Activated T-cell treated with anti-CD3 and anti-CD28 coated beads, Interleukin-2, amount 50 U/mL, for 48 hours (primary cell): Measurements from ENCODE around the gene PCDH12.
A peak's percentile ranks its signal among the peaks of the same experiment; 100 is the strongest.
"Not testable (repeated sequence)": the region's sequence is repeated elsewhere in the genome, so short reads cannot be mapped to it uniquely, and the experiment has no call there.

ENCODE experiments used
- DNase-seq, 2 experiments: peaks; one replicate each; pipeline ENCODE4 v3.0.0-alpha.2; 2020

Gene PCDH12

DNA sequence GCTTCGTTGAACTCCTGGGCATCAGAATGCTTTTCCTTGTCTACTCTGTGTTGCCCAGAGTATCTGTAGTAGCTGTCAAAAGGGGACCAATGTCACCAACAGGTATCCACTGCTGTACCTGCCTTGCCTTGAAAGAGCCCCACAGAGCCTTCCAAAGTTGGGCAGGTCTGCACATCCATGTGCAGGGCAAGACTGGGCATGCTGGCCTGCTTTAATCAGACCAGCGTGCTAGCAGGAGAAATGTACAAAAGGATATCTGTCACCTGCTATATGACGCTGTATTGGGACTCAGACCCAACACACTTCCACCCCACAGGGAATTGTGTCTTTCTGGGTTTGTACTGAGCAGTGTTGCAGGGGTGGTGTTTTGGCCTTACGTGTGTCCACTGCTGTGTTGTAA is 22.5 kb downstream of the PCDH12 start:
- DNase-seq, result no peak

DNA sequence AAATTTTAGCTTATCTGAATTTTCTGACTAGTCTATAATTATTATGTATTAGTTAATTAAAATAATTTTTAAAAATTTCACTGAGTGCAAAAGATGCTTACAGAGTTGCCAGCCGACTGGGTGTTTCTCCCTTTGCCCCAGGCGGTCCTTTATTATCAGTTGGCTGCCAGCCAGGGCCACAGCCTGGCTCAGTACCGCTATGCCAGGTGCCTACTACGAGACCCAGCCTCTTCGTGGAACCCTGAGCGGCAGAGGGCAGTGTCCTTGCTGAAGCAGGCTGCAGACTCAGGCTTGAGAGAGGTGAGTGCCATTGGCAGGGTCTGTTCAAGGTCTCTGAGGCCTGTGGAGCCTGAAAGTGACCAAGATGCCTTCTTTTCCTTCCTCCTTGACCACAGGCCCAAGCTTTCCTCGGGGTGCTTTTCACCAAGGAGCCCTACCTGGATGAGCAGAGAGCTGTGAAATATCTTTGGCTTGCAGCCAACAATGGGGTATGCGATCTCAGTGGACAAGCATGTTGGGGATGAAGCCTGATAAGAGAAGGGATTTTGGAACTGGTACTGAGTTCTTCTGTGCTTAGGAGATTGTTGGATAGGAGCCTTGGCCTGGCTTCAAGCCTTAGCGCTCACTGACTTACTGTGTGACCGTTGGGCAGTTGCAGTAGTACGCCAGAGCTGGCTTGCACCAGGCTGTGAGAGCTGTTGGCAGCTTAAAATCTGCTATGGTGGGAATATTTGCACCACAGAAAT is 23.7 kb downstream of the PCDH12 start:
- no peak for DNase-seq

DNA sequence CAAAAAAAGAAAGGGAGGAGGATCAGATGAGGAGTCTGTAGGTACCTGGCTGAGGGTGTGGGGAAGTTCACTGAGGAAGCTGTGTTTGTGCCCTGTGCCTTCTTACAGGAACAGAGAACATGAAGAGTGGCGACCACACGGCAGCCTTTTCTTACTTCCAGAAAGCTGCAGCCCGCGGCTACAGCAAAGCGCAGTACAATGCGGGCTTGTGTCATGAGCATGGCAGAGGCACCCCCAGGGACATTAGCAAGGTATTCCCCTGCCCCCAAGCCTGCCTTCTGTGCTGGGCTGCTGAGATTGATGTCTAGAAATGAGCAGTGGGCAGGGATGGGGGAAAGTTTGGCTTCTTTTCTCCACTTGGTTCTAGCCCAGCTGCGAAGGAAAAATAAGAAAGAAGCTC is 24.9 kb downstream of the PCDH12 start:
- no peak for DNase-seq

DNA sequence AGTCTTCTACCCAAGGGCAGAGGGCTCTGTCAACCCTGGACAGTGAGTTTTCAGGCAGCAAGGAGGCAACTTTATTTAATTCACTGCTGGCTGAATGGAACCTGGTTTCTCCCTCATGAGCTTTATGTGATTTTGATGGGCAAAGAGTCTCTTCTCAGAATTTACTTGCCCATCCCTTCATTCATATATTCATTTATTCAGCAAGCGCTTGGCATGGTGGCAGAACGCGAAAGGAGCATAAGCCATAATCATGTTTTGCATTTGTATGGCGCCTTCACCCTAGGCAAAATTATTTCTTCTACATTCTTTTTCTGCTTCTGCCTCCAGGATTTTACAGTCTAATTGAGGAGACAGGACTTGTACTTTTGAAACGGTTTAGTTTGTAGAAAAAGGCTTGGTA is 26.3 kb downstream of the PCDH12 start:
- DNase-seq, result no peak

DNA sequence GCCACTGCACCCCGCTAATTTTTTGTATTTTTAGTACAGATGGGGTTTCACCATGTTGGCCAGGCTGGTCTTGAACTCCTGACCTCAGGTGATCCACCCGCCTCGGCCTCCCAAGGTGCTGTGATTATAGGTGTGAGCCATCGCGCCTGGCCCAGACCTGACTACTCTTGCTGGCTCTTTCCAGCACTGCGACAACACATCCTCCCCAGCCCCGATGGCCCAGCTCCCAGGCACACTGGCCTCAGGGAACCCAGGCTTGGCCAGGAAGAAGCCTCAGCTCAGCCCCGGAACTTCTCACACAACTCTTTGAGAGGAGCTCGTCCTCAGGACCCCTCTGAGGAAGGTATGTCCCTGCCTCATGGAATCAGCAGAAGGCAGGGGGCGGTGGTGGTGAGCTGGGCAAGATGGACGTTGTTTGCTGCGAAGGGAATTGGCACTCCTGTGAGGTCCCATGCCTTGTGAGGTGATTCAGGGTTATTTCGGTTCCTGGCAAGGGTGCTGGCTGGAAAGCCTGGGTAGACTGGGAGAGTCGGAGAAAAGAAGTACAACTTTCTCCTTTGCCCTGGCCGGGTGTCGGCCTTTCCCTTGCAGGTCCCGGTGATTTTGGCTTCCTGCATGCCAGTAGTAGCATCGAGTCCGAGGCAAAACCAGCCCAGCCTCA is 28.5 kb downstream of the PCDH12 start:
- no peak for DNase-seq

DNA sequence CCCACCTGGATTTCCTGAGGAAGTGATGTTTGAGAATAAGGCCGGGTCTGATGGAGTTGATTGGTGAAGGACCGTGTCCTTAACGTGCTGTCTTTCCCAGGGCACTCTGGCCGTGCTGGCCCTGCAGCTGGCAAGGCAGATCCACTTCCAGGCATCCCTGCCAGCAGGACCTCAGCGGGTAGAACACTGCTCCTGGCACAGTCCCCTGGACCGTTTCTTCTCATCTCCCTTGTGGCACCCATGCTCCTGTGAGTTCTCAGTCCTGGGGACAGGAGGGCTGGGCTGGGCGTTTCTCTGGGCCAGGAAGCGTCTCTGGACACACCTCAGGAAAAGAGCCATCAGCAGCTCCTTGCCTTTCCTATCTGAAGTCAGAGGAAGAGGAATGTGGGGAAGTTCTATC is 30.0 kb downstream of the PCDH12 start:
- DNase-seq, result no peak

DNA sequence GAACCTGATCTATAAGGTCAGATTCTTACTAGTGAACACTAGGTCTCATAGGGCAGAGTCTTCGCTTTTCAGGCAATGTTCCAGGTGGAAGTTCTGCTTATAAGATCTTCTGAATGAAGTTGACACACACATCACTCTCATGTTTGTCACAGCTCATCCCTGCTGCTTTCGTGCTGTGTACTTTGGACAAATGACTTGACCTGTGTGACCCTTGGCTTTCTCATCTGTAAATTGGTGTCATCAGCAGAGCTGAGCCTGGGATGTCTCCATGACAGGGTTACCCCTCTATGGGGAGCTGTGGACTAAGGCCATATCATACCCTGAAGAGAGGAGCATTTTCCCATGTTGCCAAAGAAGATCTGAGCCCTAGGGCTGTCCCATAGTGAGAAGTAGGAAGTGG is 31.6 kb downstream of the PCDH12 start:
- no peak for DNase-seq

DNA sequence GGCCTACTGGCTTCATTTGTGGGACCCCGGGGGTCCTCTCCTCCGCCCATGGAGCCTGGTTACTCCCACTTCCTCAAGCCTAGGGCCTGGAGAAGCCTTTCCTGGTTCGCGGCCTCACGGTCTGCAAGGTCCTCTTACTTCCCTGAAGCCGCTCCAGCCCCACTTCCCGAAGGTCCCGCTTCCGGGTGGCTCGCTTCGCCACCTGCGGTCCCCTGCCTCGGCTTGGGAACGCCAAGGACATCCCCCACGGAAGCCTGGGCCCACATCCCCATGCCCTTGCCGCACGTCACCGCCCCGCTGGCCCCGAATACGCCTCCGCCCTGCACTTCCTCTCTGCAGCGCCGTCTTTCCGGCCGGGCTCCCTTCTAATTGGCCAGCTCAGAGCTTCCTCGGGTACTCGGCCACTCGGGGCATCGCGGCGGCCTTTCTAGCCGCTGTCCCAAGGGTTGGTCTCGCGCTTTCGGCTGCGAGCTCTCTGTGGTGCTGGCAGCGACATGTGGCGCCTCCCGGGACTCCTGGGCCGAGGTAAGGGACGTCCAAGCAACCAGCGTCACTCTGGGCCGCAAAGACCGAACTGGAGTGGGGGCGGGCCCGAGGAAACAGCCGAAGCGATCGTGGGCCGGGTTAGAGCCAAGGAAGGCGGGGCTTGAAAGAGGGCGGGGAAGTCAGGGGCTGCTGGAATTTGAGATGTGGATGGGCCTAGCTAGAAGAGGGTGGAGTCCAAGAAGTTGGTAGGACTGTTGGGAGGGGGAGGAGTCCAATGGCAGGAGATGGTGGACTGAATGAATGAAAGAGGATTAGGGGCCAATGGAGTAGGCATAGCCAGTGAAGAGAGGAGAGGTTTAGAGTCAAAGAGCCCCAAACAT is 34.3 kb downstream of the PCDH12 start, which contains the start of gene DELE1:
Gene DELE1, plus strand, starts transcription at position 424 of the 866 bp plus-strand sequence. Its CDS starts 71 bp downstream, at position 495.
- DNase-seq, result peak; percentile 97

DNA sequence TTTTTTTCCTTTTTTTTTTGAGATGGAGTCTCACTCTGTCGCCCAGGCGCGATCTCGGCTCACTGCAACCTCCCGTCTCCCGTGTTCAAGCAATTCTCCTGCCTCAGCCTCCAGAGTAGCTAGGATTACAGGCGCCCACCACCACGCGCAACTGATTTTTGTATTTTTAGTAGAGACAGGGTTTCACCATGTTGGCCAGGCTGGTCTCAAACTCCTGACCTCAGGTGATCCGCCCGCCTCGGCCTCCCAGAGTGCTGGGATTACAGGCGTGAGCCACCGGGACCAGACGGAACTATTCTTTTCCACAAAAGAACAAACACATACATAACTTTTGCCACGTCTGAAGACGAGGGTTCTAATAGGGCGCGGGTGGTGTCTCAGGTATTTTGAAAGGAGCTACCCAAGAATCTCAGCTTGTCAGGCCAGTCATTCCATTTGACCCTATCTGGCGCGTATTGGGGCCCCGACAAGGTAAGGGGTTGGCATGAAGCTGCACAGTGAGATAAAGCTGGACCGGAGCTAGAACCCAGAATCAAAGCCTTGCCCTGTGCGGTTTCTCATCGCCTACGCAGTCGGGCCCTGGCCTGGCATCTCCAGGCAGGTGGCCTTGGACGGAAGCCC is 35.1 kb downstream of the PCDH12 start:
- not testable (repeated sequence) for DNase-seq

DNA sequence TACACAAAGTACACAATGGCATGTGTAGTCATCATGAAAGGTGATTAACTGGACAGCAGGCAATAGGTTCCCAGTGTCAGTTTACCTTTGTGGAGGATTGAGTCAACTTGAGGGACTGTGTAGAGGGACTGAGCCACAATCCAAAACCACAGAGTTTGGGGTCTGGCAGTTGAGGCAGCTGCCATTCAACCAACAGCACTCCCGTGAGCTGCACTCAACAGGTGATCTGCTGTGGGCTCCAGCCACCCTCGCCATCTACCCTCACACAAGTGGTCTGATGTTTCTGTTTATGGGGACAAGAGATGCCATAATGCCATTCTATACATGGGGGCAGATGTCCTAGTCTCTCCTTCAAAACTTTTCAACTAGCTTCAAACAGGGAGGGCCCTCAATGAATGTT is 37.2 kb downstream of the PCDH12 start:
- DNase-seq, result no peak

DNA sequence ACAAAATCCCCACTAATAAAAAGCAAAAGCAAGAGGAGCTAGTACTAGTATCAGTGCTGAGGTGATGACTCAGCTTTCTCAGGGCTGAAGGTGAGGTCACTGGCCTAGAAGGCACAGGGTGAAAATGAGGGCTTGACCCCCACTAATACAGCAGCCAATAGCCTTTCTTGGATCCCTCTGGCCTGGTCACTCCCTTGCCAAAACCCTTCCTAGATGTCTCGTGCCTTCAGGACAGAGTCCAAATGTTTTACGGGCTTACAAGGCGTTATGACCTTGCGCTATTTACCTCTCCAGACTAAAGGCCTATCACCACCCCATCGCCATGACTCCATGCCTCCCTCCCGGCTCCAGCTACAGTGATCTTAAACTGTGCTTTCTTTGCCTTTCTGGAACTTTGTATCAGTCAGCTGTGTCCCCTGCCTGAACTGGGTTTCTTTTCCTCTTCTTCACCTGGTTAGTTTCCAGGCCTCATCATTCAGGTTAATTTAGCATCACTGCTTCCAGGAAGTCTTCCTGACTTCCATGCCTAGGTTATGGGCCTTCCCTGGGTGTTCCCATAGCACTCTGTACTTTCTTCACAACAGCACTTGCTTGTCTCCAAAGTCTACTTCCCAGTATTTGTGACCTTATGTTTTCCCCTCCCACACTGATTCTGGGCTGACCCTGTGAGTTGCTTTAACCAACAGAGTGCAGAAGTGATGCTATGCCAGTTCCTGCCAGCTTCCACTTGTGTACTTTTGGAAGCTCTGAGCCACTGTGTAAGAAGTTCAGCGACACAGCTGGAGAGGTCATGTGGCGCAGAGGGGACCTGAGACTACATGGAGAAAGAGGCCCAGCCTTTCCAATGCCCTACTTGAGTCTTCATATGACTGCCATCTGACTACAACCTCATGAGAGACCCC is 38.5 kb downstream of the PCDH12 start:
- no peak for DNase-seq

DNA sequence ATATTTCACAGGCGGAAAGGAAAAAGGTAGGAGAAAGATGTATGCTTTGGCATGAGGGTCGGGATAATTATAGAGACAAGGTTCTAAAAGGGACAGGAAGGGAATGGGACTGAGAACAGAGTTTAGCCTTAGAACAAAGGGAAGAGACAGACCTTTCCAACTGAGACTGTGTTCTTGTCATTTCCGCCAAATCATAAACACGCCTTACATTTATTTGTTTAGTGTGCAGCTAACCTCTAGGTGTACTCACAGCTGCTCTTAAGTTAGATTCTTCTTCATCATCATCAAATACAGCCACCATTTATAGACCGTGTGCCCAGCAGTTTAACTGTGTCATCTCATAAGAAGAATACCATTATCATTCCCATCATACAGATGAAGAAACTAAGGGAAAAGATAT is 40.2 kb downstream of the PCDH12 start:
- DNase-seq, result no peak

DNA sequence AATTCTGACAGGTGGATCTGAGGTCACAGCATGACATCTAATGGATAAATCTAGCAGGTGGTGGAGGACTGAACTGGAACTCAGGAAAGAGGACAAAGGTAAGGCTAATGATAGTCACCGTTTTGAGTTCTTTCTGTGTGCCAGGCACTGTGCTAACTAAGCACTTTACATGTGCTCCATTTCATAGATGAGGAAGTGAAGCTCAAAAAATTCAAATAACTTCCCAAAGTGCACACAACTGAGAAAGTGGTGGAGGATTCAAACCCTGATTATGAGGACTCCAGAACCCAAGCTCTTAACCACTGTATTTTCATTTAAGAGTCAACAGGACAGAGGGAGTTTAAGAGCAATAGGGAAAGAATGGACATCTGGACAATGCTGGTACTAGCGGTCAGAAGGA is 41.5 kb downstream of the PCDH12 start:
- no peak for DNase-seq

DNA sequence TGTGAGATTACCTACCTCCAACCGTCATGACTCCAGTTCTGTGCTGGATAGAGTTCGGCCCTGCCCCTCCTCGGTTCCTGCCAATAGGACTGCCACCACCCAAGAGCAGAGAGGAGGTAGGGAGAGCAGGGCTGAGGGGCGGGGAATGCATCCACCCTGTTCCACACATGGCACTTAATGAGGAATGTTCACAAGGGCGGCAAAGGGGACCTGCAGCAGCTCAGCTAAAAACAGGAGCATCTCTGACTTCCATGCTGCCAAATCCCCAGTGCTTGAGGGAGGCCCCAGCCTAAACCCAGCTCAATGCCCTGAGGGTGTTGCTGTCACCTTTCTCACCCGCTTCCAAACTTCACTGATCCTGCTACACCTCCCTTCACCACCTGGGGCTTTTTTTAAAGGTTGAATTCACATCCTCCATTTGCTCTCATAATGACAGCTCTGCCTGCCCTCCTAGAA is 42.1 kb downstream of the PCDH12 start:
- no peak for DNase-seq

DNA sequence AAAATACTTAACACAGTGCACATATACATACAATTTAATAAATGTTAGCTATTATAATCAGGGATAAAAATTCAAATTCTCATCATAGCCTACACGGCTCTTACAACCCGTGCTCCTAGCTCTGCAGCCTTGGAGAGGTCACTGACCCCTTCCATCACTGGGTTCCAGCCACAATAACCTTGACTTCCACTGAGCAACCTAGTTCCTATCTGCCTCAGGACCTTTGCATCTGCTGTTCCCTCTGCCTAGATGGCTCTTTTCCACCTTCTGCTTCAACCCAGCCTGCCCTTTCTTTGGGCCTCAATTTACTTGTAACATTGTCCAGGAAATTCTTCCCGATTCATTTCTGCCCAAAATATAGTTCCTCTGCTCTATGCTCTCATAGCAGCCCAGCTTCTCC is 43.2 kb downstream of the PCDH12 start:
- no peak for DNase-seq

DNA sequence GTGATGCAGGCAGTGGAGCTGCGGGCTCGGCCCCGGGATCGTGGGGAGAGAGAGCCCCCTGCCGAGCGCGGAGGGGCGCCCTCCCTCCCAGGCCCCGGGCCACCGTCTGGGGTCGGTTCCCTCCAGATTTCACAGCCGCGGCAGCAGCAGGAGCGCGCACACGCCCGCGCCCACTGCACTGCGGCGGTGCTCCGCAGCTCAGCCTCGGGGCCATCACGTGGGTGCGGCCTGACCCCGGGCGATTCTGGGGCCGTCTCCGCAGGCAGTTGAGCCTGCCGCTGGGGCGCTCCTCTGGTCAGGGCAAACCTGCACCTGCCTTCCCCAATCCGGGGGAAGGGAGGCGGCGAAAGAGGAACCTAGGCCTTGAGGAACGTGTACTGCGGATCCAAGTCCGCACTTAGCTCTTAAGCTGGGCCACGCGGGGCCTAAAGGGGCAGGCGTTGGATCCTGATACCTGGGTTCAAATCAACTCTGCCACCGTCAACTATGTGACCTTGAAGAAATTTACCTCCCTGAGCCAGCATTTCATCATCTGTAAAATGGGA is 43.7 kb downstream of the PCDH12 start:
- DNase-seq, result peak; percentile 31 to 48

DNA sequence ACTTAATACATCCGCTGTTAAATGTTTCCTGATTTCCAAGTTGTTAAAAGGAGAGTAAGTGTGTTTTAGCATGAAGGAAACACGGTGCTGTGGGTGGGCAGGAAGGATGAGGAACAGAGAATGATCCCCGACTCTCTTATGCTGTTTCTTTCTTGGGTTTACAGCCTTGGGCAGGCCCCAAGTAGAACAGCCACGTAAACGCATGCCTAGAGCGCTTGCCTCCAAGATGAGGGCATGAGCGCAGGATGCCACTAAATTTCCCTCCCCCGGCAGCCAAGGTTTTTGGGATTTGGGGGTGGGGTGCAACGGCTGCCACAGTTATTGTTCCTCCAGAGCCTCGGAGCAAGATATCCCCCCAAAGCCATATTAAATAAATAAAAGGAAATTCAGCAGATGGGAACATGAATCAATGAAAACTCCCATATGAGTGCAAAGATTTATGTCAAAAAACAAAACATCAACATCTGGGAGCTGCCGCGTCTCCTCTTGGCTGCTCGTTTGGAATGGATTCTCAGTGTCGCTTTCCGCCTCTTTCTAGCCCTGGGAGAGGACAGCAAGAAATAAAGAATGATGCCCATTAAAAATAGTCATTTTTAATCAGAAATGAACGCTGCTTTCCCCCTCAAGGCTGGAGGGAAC is 44.3 kb downstream of the PCDH12 start:
- DNase-seq, result no peak

DNA sequence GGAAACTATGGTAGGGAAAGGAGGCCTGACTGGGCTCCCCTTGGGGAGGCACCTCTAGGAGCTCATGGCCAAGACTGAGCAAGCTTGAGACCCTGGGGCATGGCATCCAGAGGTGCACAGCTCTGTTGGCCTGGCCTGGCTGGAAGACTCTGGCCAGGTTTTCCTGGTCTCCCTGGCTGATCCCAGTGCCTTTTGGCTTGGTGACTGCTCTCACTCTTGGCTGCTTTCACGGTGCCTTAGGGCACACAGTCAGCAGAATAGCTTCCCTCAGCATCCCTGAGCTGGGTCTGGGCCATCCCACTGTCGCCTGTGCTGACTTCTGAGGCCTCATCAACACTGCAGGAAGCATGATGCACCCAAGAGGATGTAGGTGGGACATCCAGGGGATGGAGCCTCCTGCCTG is 47.7 kb downstream of the PCDH12 start:
- DNase-seq, result peak in 1 of 2 experiments; percentile 16

DNA sequence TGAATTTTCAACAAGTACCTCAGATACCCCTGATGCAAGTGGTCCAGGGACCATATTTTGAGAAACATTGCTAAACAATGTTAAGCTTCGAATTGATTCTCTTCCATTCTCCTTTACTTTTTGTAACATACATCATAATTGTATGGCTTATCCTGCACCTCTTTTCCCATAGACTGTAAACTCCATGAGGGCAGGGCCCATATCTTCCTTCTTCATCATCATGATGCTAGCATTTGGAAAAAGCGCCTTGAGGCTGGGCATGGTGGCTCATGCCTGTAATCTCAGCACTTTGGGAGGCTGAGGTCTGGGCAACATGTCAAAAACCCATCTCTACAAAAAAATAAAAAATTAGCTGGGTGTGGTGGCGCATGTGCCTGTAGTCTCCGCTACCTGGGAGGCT is 48.8 kb downstream of the PCDH12 start:
- no peak for DNase-seq

DNA sequence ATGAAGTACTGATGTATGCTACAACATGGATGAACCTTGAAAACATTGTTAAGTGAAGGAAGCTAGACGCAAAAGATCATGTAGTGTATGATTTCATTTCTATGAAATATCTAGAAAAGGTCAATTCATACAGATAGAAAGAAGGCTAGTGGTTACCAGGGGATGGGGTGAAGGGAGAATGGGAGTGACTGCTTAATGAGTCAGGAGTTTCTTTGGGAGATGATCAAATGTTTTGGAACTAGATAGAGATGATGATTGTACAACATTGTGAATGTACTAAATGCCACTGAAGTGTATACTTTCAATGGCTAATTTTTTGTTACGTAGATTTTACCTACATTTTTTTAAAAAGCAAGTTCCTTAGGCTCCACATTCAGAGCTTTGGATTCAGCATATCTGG is 49.2 kb downstream of the PCDH12 start:
- DNase-seq, result no peak

DNA sequence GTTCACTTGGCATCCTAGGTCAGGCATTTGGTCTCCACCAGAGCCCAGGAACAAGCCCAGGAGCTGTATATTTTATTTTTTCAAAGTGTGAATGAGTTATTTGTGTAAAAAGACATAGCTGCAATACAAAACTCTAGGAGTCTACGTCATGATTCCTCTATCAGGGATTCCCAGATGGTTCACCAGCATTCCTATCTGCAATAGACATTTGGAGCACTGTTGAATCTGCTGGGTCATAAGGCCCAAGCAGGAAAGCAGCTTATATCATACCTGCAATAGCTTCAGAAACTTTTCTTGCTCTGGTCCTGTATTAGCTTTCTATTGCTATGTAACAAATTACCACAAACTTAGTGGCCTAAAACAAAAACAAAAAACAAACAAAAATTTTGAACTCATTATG is 51.0 kb downstream of the PCDH12 start:
- DNase-seq, result no peak
